ENCODE data around the gene GIN1. TPM values are rescaled to one million over a fixed set of nuclear protein-coding genes. Genes with fewer than 3 reads are reported as not detected.
"Not testable (repeated sequence)": the region's sequence is repeated elsewhere in the genome, so short reads cannot be mapped to it uniquely, and the experiment has no call there.

GIN1 gene
- polyA plus RNA-seq, 1 donor from 2014 or later = 17.5 TPM

DNA sequence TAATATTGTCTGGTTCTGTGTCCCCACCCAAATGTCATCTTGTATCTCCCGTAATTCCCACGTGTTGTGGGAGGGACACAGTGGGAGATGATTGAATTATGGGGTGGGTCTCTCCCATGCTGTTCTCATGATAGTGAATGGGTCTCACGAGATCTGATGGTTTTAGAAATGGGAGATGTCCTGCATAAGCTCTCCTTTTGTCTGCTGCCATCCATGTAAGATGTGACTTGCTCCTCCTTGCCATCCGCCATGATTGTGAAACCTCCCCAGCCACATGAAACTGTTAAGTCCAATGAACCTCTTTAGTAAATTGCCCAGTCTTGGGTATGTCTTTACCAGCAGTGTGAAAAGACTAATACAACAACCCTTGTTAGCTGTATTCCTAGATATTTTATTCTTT, 44.5 kb downstream of the GIN1 start:
- no peak for TF ChIP-seq REST (IDR thresholded peaks at IDR 0.05; ENCODE audit: borderline replicate concordance)
- TF ChIP-seq EP300 (conservative IDR thresholded peaks at IDR 0.05; ENCODE audit: poor library complexity, severe bottlenecking) = no peak
- TF ChIP-seq MXI1 (conservative IDR thresholded peaks at IDR 0.05; ENCODE audit: poor library complexity, severe bottlenecking) = no peak
- TF ChIP-seq SMC3 (conservative IDR thresholded peaks at IDR 0.05; ENCODE audit: poor library complexity) = no peak
- no peak for TF ChIP-seq CTCF (IDR thresholded peaks at IDR 0.05; ENCODE audit: poor library complexity, severe bottlenecking)
- no peak for TF ChIP-seq EZH2 (IDR thresholded peaks at IDR 0.05; ENCODE audit: borderline replicate concordance, insufficient read depth, low read length, poor library complexity, severe bottlenecking)
- no peak for TF ChIP-seq POLR2AphosphoS5 (IDR thresholded peaks at IDR 0.05)
- no peak for TF ChIP-seq RAD21 (conservative IDR thresholded peaks at IDR 0.05)
- TF ChIP-seq TAF1 (IDR thresholded peaks at IDR 0.05; ENCODE audit: low read depth) = no peak
- no peak overlapping the region for H3K4me3 ChIP-seq (ENCODE audit: low read length)
- H3K27me3 ChIP-seq (ENCODE audit: insufficient read depth, low read depth, low read length) = no peaks in the 10 kb centered on the region
- no peaks in the 10 kb centered on the region for H3K9me2 ChIP-seq (ENCODE audit: insufficient read depth, low read length)
- no peaks in the 10 kb centered on the region for H3K36me3 ChIP-seq (ENCODE audit: insufficient read depth, low read length)
- H3K27ac ChIP-seq (ENCODE audit: low read length) = no peak overlapping the region
- no peak overlapping the region for H2AFZ ChIP-seq (ENCODE audit: low read depth, low read length)
- H4K20me1 ChIP-seq (ENCODE audit: insufficient read depth) = no peaks in the 10 kb centered on the region
- H3F3A ChIP-seq (ENCODE audit: insufficient read depth, low read length, poor library complexity, severe bottlenecking) = no peaks in the 10 kb centered on the region
- H3K9me3 ChIP-seq (ENCODE audit: low read length) = peaks cover 9% of the 10 kb centered on the region
- H3K79me2 ChIP-seq (replicated peaks; ENCODE audit: insufficient read depth, low read length) = no peaks in the 10 kb centered on the region
- no peak overlapping the region for H3K9ac ChIP-seq (ENCODE audit: low read length)
- no peak overlapping the region for H3K4me2 ChIP-seq (ENCODE audit: low read length)

- H4K20me1 ChIP-seq (ENCODE audit: insufficient read depth); H3K4me3 ChIP-seq (ENCODE audit: low read length); H3K27me3 ChIP-seq (ENCODE audit: insufficient read depth, low read depth, low read length); H3K9me2 ChIP-seq (ENCODE audit: insufficient read depth, low read length); H3K27ac ChIP-seq (ENCODE audit: low read length); H2AFZ ChIP-seq (ENCODE audit: low read depth, low read length); H3K9ac ChIP-seq (ENCODE audit: low read length); H3K4me2 ChIP-seq (ENCODE audit: low read length); H3K9me3 ChIP-seq (ENCODE audit: low read length); H3K36me3 ChIP-seq (ENCODE audit: insufficient read depth, low read length); H3F3A ChIP-seq (ENCODE audit: insufficient read depth, low read length, poor library complexity, severe bottlenecking); H3K79me2 ChIP-seq (replicated peaks; ENCODE audit: insufficient read depth, low read length): not testable (repeated sequence)
Observed at GRCh38 chr5:103073500-103073899, 46.4 kb downstream of the GIN1 start.

DNA sequence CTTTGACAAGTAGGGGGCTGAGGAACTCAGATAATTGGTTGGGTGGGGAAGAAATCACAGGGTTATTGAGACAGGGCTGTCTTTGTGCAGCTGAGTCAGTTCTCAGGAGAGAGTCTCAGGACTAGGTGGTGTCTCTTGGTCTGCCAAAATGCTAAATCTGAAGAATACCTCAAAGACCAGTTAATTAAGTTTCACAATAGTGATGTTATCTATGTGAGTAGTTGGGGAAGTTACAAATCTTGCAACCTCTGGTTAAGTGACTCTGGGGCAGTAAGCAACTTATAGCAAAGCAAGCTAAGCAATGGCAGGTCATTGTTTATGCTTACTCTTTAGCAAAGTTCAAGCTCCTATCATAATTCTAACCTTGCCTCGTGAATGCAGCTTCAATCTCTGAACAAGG, 53.6 kb downstream of the GIN1 start:
- Histone ChIP-seq H3K9me3 (ENCODE audit: low read length) (no peaks in the 10 kb centered on the region), H3K36me3 (ENCODE audit: insufficient read depth, low read length) (no peaks in the 10 kb centered on the region), H3K9me2 (ENCODE audit: insufficient read depth, low read length) (no peaks in the 10 kb centered on the region), H3K4me3 (ENCODE audit: low read length) (no peak overlapping the region), H4K20me1 (ENCODE audit: insufficient read depth) (no peaks in the 10 kb centered on the region), H3K9ac (ENCODE audit: low read length) (no peak overlapping the region), H3F3A (ENCODE audit: insufficient read depth, low read length, poor library complexity, severe bottlenecking) (no peaks in the 10 kb centered on the region), H3K79me2 (replicated peaks; ENCODE audit: insufficient read depth, low read length) (no peaks in the 10 kb centered on the region), H3K4me2 (ENCODE audit: low read length) (no peak overlapping the region), H3K27ac (ENCODE audit: low read length) (no peak overlapping the region), H3K27me3 (ENCODE audit: insufficient read depth, low read depth, low read length) (no peaks in the 10 kb centered on the region), H2AFZ (ENCODE audit: low read depth, low read length) (no peak overlapping the region)
- TF ChIP-seq REST (IDR thresholded peaks at IDR 0.05; ENCODE audit: borderline replicate concordance) (no peak), POLR2AphosphoS5 (IDR thresholded peaks at IDR 0.05) (no peak), MXI1 (conservative IDR thresholded peaks at IDR 0.05; ENCODE audit: poor library complexity, severe bottlenecking) (no peak)
